Measurements from ENCODE around the gene RAET1G.

- TF ChIP-seq POLR2A (IDR thresholded peaks at IDR 0.05) = no peak
- TF ChIP-seq CTCF (IDR thresholded peaks at IDR 0.05) = no peak
Observed at GRCh38 chr6:149935246-149935645, 12.3 kb upstream of the RAET1G start.
